GM18873 (cell line): ENCODE measurements around the gene KIAA1586.

Experiments used
- ATAC-seq: cut with Tn5 transposase; IDR thresholded peaks from one replicate; pipeline ENCODE4 v1.9.1; 2021; ENCODE audit warnings: mild to moderate bottlenecking, moderate library complexity, moderate number of reproducible peaks; ENCODE audit not compliant: unreplicated experiment, low FRiP score

KIAA1586 gene

GRCh38 chr6:57094689-57095088 lies 48.2 kb downstream of the KIAA1586 start:
- ATAC-seq: no peak

GRCh38 chr6:57097596-57097995 lies 51.1 kb downstream of the KIAA1586 start:
- ATAC-seq: no peak

- no peak for ATAC-seq
These were observed 56.5 kb downstream of the KIAA1586 start for GRCh38 chr6:57102976-57103375.

- ATAC-seq: no peak
These were observed 57.8 kb downstream of the KIAA1586 start for GRCh38 chr6:57104336-57104735.
